H9 (cell line): ENCODE measurements around the gene PPP2R3A. TPM values are rescaled to one million over a fixed set of nuclear protein-coding genes. Genes with fewer than 3 reads are reported as not detected.

Experiments
- DNase-seq: peaks from one replicate; pipeline ENCODE4 v3.0.0-alpha.2; 2017
- H2AFZ ChIP-seq: one replicate; pipeline ENCODE4 v1.6.1; 2013; ENCODE audit warnings: mild to moderate bottlenecking, low read length, control low read depth, moderate library complexity
- H2AK5ac ChIP-seq: 2 replicates; pipeline ENCODE4 v1.6.1; 2013; ENCODE audit warnings: low read length, control low read depth, mixed read lengths; ENCODE audit not compliant: insufficient read length
- H2BK120ac ChIP-seq: one replicate; pipeline ENCODE4 v1.6.1; 2013; ENCODE audit warnings: low read depth, mild to moderate bottlenecking, low read length, control low read depth, inconsistent platforms; ENCODE audit not compliant: poor library complexity, severe bottlenecking
- H2BK12ac ChIP-seq: 2 replicates; pipeline ENCODE4 v1.6.1; 2013; ENCODE audit warnings: low read length, control low read depth, mixed read lengths, low read depth; ENCODE audit not compliant: insufficient read length
- H2BK15ac ChIP-seq: 2 replicates; pipeline ENCODE4 v1.6.1; 2013; ENCODE audit warnings: low read depth, low read length, control low read depth
- H2BK20ac ChIP-seq: one replicate; pipeline ENCODE4 v1.6.1; 2013; ENCODE audit warnings: low read depth, mild to moderate bottlenecking, low read length, control low read depth, inconsistent platforms; ENCODE audit not compliant: poor library complexity, severe bottlenecking
- H2BK5ac ChIP-seq: 2 replicates; pipeline ENCODE4 v1.6.1; 2013; ENCODE audit warnings: low read length, control low read depth, mixed read lengths; ENCODE audit not compliant: insufficient read length
- H3K14ac ChIP-seq: 2 replicates; pipeline ENCODE4 v1.6.1; 2013; ENCODE audit warnings: low read length, control low read depth; ENCODE audit not compliant: insufficient read depth
- H3K18ac ChIP-seq: 2 replicates; pipeline ENCODE4 v1.6.1; 2013; ENCODE audit warnings: low read depth, mild to moderate bottlenecking, mixed read lengths, low read length, control low read depth; ENCODE audit not compliant: insufficient read length
- H3K23ac ChIP-seq: 2 replicates; pipeline ENCODE4 v1.6.1; 2013; ENCODE audit warnings: low read length, control low read depth, mixed read lengths, low read depth; ENCODE audit not compliant: insufficient read length
- H3K23me2 ChIP-seq: 2 replicates; pipeline ENCODE4 v1.6.1; 2013; ENCODE audit warnings: low read depth, mild to moderate bottlenecking, mixed read lengths, low read length, control low read depth; ENCODE audit not compliant: insufficient read length, poor library complexity, severe bottlenecking
- H3K27ac ChIP-seq: 2 replicates; pipeline ENCODE4 v1.5.1; 2013; ENCODE audit warnings: low read length, control low read depth, mixed read lengths, low read depth; ENCODE audit not compliant: insufficient read length
- H3K27me3 ChIP-seq: 2 replicates; pipeline ENCODE4 v1.6.1; 2013; ENCODE audit warnings: low read length, control low read depth, inconsistent platforms; ENCODE audit not compliant: insufficient read depth
- H3K4ac ChIP-seq: 2 replicates; pipeline ENCODE4 v1.6.1; 2013; ENCODE audit warnings: low read depth, mild to moderate bottlenecking, control low read depth, inconsistent platforms, low read length, moderate library complexity
- H3K4me1 ChIP-seq: 2 replicates; pipeline ENCODE4 v1.6.1; 2013; ENCODE audit warnings: low read length, control low read depth, inconsistent platforms; ENCODE audit not compliant: insufficient read depth
- H3K4me2 ChIP-seq: 2 replicates; pipeline ENCODE4 v1.6.1; 2013; ENCODE audit warnings: low read length, control low read depth, mixed read lengths; ENCODE audit not compliant: insufficient read length, insufficient read depth
- H3K56ac ChIP-seq: 2 replicates; pipeline ENCODE4 v1.6.1; 2013; ENCODE audit warnings: low read depth, mild to moderate bottlenecking, mixed read lengths, low read length, control low read depth; ENCODE audit not compliant: insufficient read length
- H3K79me1 ChIP-seq: 2 replicates; pipeline ENCODE4 v1.6.1; 2013; ENCODE audit warnings: low read depth, mild to moderate bottlenecking, moderate library complexity, low read length, control low read depth, inconsistent platforms; ENCODE audit not compliant: insufficient read depth, poor library complexity, severe bottlenecking
- H3K79me2 ChIP-seq: 2 replicates; pipeline ENCODE4 v1.6.1; 2013; ENCODE audit warnings: low read length, control low read depth, inconsistent platforms; ENCODE audit not compliant: insufficient read depth
- H3K9ac ChIP-seq: 2 replicates; pipeline ENCODE4 v1.6.1; 2013; ENCODE audit warnings: low read length, control low read depth, mixed read lengths; ENCODE audit not compliant: insufficient read length; ENCODE audit errors: extremely low read depth
- H3K9me3 ChIP-seq: one replicate; pipeline ENCODE4 v1.6.1; 2013; ENCODE audit warnings: low read depth, low read length, inconsistent platforms; ENCODE audit not compliant: control insufficient read depth
- H3T11ph ChIP-seq: one replicate; pipeline ENCODE4 v1.6.1; 2013; ENCODE audit warnings: mild to moderate bottlenecking, low read length, control low read depth, inconsistent platforms
- H4K20me1 ChIP-seq: one replicate; pipeline ENCODE4 v1.6.1; 2013; ENCODE audit not compliant: control insufficient read depth, insufficient read length, insufficient read depth
- H4K5ac ChIP-seq: 2 replicates; pipeline ENCODE4 v1.6.1; 2013; ENCODE audit warnings: low read depth, mild to moderate bottlenecking, mixed read lengths, low read length, control low read depth; ENCODE audit not compliant: insufficient read length
- H4K8ac ChIP-seq: replicated peaks from 2 replicates; pipeline ENCODE4 v1.6.1; 2013; ENCODE audit warnings: low read length, control low read depth, mixed read lengths, low read depth; ENCODE audit not compliant: insufficient read length
- H4K91ac ChIP-seq: 2 replicates; pipeline ENCODE4 v1.6.1; 2013; ENCODE audit warnings: low read depth, mild to moderate bottlenecking, moderate library complexity, mixed read lengths, low read length, control low read depth; ENCODE audit not compliant: insufficient read length
- H3K27ac Mint-ChIP-seq, 3 experiments: 2 replicates in 2 of 3; 3 replicates in 1 of 3; pipeline ENCODE4 v1.8.0; 2020 to 2021; ENCODE audit warnings: mixed read lengths in 3 of 3, mild to moderate bottlenecking in 1 of 3, moderate library complexity in 1 of 3
- H3K27me3 Mint-ChIP-seq: 2 replicates; pipeline ENCODE4 v1.8.0; 2021; ENCODE audit warnings: low read depth, mild to moderate bottlenecking, moderate library complexity, mixed read lengths
- H3K36me3 Mint-ChIP-seq, 3 experiments: 2 replicates in 2 of 3; 3 replicates in 1 of 3; pipeline ENCODE4 v1.8.0; 2020 to 2021; ENCODE audit warnings: low read depth in 3 of 3, mixed read lengths in 3 of 3; ENCODE audit not compliant: insufficient read depth in 1 of 3
- H3K4me1 Mint-ChIP-seq, 2 experiments: 2 replicates each; pipeline ENCODE4 v1.8.0; 2020; ENCODE audit warnings: mixed read lengths in 2 of 2
- H3K4me3 Mint-ChIP-seq, 2 experiments: 2 replicates in 1 of 2; 3 replicates in 1 of 2; pipeline ENCODE4 v1.8.0; 2020 to 2021; ENCODE audit warnings: mild to moderate bottlenecking in 2 of 2, mixed read lengths in 2 of 2, moderate library complexity in 1 of 2
- H3K9me3 Mint-ChIP-seq, 2 experiments: 2 replicates in 1 of 2; 3 replicates in 1 of 2; pipeline ENCODE4 v1.8.0; 2020; ENCODE audit warnings: mild to moderate bottlenecking in 2 of 2, mixed read lengths in 2 of 2, moderate library complexity in 1 of 2
- CTCF ChIP-seq: fragments of 200-600 bp; sonication (generic); conservative IDR thresholded peaks from 3 replicates; pipeline ENCODE4 v1.8.0; 2021; ENCODE audit warnings: antibody characterized with exemption, mild to moderate bottlenecking
- WGBS: extraction: QIAGEN DNeasy Blood & Tissue Kit; methylation state at CpG from one replicate; pipeline ENCODE4 v1.1.7; 2013; ENCODE audit warnings: missing lambda C conversion rate, low lambda C conversion rate, mixed read lengths; ENCODE audit not compliant: insufficient read length; ENCODE audit errors: extremely low coverage; 5-methylcytosine and 5-hydroxymethylcytosine counted together
- total RNA-seq: library from RNA; stranded (reverse); gene quantifications from 2 replicates; pipeline ENCODE4 v1.2.1, GENCODE V29; 2021

The PPP2R3A gene
- total RNA-seq, 1 experiment from 2014 or later: 12.4 TPM

- no peak overlapping the region for H2AFZ ChIP-seq
- no peak overlapping the region for H3T11ph ChIP-seq
- Mint-ChIP-seq H3K4me3 (no peak overlapping the region), H3K27ac (no peak overlapping the region), H3K36me3 (peaks cover 0 to 13% (median 5%) of the 10 kb centered on the region in 3 experiments; a peak in 6 of 7 replicates), H3K4me1 (peaks cover 0 to 4% of the 10 kb centered on the region in 2 experiments; a peak in 2 of 4 replicates), H3K9me3 (no peaks in the 10 kb centered on the region), H3K27me3 (no peaks in the 10 kb centered on the region)
- H3K4ac ChIP-seq: no peak overlapping the region
- no peaks in the 10 kb centered on the region for H3K79me2 ChIP-seq
- no peak overlapping the region for H4K8ac ChIP-seq
- no peak overlapping the region for H4K91ac ChIP-seq
- WGBS: no CpG with 5 or more reads among the region's 3 CpGs
- H3K23me2 ChIP-seq: no peaks in the 10 kb centered on the region
- no peak overlapping the region for H3K23ac ChIP-seq
- no peak overlapping the region for H3K4me2 ChIP-seq
- no peak overlapping the region for H2BK12ac ChIP-seq
- no peak for DNase-seq
- H3K56ac ChIP-seq: no peak overlapping the region
- H3K9ac ChIP-seq: no peak overlapping the region
- H3K14ac ChIP-seq: no peak overlapping the region
- no peaks in the 10 kb centered on the region for H4K20me1 ChIP-seq
- H2BK20ac ChIP-seq: no peak overlapping the region
- H2BK15ac ChIP-seq: no peak overlapping the region
- no peak overlapping the region for H3K18ac ChIP-seq
- H2AK5ac ChIP-seq: no peak overlapping the region
- H3K4me1 ChIP-seq: no peaks in the 10 kb centered on the region
- H3K9me3 ChIP-seq: no peaks in the 10 kb centered on the region
- TF ChIP-seq CTCF: no peak
- H2BK5ac ChIP-seq: no peak overlapping the region
- H3K27ac ChIP-seq: no peak overlapping the region
- no peak overlapping the region for H2BK120ac ChIP-seq
- no peak overlapping the region for H4K5ac ChIP-seq
- no peaks in the 10 kb centered on the region for H3K27me3 ChIP-seq
- no peaks in the 10 kb centered on the region for H3K79me1 ChIP-seq
Observed at GRCh38 chr3:136023264-136023978, 57.9 kb downstream of the PPP2R3A start.
